ENCODE measurements around the gene VSIG10L2.
"Not testable (repeated sequence)": the region's sequence is repeated elsewhere in the genome, so short reads cannot be mapped to it uniquely, and the experiment has no call there.

VSIG10L2 gene

GRCh38 chr11:125904678-125905077 is 41.2 kb upstream of the VSIG10L2 start:
- Histone ChIP-seq H3K27me3 (no peaks in the 10 kb centered on the region), H3K4me1 (no peaks in the 10 kb centered on the region), H3K4me3 (ENCODE audit: low read depth, low read length) (no peak overlapping the region), H3K36me3 (peaks cover 10% of the 10 kb centered on the region; the same call in 1 of the 2 replicates), H3K9me3 (peaks cover 2% of the 10 kb centered on the region; the same call in 1 of the 2 replicates)
- no peak for DNase-seq
- TF ChIP-seq, protein P1, sequence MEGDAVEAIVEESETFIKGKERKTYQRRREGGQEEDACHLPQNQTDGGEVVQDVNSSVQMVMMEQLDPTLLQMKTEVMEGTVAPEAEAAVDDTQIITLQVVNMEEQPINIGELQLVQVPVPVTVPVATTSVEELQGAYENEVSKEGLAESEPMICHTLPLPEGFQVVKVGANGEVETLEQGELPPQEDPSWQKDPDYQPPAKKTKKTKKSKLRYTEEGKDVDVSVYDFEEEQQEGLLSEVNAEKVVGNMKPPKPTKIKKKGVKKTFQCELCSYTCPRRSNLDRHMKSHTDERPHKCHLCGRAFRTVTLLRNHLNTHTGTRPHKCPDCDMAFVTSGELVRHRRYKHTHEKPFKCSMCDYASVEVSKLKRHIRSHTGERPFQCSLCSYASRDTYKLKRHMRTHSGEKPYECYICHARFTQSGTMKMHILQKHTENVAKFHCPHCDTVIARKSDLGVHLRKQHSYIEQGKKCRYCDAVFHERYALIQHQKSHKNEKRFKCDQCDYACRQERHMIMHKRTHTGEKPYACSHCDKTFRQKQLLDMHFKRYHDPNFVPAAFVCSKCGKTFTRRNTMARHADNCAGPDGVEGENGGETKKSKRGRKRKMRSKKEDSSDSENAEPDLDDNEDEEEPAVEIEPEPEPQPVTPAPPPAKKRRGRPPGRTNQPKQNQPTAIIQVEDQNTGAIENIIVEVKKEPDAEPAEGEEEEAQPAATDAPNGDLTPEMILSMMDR (IDR thresholded peaks at IDR 0.05; ENCODE audit: low read depth, low read length) = no peak

- Histone ChIP-seq H3K4me1 (no peaks in the 10 kb centered on the region), H3K4me3 (ENCODE audit: low read depth, low read length) (no peak overlapping the region), H3K36me3 (no peaks in the 10 kb centered on the region), H3K9me3 (no peaks in the 10 kb centered on the region), H3K27me3 (no peaks in the 10 kb centered on the region)
- TF ChIP-seq, protein P1 (IDR thresholded peaks at IDR 0.05; ENCODE audit: low read depth, low read length) = no peak
- DNase-seq = no peak
Observed at GRCh38 chr11:125910226-125910849, 35.5 kb upstream of the VSIG10L2 start.

GRCh38 chr11:125914601-125915000 is 31.2 kb upstream of the VSIG10L2 start:
- not testable (repeated sequence) for H3K4me3 ChIP-seq (ENCODE audit: low read depth, low read length); H3K27me3 ChIP-seq; DNase-seq; H3K4me1 ChIP-seq; H3K36me3 ChIP-seq; H3K9me3 ChIP-seq
- TF ChIP-seq, protein P1 (IDR thresholded peaks at IDR 0.05; ENCODE audit: low read depth, low read length) = peak; percentile 17; the same call in 1 of the 2 replicates

- H3K36me3 ChIP-seq = no peaks in the 10 kb centered on the region
- DNase-seq = no peak
- no peaks in the 10 kb centered on the region; the same call in 1 of the 2 replicates for H3K4me1 ChIP-seq
- no peaks in the 10 kb centered on the region for H3K27me3 ChIP-seq
- TF ChIP-seq, protein P1 (IDR thresholded peaks at IDR 0.05; ENCODE audit: low read depth, low read length) = no peak
- H3K9me3 ChIP-seq = no peaks in the 10 kb centered on the region
- H3K4me3 ChIP-seq (ENCODE audit: low read depth, low read length) = no peak overlapping the region
Observed at GRCh38 chr11:125916683-125917347, 29.0 kb upstream of the VSIG10L2 start.

DNA sequence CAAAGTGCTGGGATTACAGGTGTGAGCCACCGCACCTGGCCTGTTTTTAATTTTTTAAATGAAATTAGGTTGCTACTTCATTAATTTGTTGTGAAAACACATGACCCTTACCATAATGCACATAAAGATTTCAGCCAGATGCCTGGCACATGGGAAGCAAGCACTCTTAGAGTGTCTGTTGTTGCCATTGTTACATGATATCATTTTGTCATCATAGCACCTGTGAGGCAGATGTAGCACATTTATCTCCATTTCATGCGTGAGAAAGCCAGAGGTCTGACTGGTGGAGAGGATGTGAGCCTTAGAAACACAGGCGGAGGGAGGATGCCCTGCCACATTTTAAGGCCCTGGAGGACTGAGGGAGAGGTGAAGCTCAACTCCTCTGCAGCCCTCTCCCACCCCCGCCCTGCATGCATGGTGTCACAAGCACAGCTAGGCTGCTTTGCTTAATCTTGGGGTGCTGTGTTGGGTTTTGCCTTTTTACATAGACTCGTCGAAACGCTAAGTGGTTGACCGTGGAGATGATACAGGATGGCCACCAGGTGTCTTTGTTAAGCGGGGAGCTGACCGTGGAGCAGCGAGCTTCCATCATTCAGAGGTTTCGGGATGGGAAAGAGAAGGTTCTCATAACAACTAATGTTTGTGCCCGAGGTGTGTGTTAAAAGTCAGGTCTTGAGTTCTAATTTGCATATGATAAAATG is 27.6 kb upstream of the VSIG10L2 start:
- Histone ChIP-seq H3K4me1 (no peaks in the 10 kb centered on the region; the same call in 1 of the 2 replicates), H3K4me3 (ENCODE audit: low read depth, low read length) (no peak overlapping the region), H3K27me3 (no peaks in the 10 kb centered on the region), H3K36me3 (no peaks in the 10 kb centered on the region), H3K9me3 (no peaks in the 10 kb centered on the region)
- TF ChIP-seq, protein P1 (IDR thresholded peaks at IDR 0.05; ENCODE audit: low read depth, low read length) = no peak
- DNase-seq = no peak
